ENCODE measurements around the gene EEF1A2.

Gene EEF1A2

DNA sequence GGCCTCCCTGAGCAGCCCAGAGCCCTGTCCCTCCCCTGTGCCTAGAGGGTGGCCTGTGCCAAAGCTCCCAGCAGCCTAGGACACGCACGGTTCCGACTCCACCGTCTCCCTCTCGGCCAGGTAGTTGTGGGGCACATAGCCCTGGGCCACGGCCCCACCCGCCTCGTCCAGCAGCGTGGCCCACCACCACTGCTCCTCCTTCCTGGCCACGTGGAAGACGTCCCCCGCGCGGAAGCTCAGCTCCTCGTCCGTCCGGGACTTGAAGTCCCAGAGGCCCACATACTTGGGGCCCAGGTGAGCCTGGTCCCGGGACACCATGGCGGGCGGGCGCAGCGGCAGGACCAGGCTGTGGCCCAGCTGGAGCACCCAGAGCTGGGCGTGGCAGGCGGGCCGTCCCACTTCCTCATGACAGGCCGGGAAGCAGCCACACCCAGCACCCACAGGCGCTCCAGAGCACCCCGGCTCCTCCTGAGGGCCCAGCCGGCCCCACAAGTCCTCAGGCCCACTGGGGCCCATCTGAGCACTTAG lies 38.2 kb upstream of the EEF1A2 start, which contains the start of gene PTK6:
TSS of gene PTK6 (minus strand) at position 380 of the 528 bp plus-strand sequence. CDS start at position 318, 62 bp downstream.
- DNase-seq, result peak; percentile 51 to 52

DNA sequence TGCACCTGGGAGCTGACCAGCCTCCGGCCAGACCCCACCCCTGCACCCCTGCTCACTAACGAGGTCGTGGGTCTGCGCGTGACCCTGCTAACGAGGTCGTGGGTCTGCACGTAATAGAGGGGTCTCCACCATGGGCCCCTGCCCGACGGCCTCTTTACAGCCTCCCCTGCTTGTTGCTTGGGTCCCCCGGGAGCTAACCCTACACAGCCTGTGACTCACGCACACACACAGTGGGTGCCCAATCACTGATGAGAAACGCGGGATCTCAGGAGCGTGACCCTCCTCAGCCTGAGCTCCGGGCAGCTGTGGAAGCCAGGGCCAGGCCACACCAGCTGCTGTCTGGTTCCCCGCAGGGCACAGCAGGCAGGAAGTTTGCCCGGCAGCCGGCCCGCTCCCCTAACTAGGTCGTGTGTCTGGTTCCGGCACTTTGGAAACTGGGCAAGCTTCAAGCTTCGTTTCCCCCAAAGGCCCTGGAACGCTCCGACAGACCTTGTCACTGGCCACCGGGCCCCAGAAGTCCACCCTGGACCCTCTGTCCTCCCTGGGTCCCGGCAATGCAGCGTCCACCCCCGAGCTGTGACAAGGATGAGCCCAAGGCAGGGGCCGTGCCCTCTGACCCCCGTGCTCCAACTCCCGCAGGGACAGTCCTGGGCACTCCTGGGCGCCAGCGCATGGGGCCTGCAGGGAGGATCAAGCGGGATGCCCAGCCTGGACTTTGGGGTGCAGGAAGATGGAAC lies 37.5 kb upstream of the EEF1A2 start:
- DNase-seq, result no peak

DNA sequence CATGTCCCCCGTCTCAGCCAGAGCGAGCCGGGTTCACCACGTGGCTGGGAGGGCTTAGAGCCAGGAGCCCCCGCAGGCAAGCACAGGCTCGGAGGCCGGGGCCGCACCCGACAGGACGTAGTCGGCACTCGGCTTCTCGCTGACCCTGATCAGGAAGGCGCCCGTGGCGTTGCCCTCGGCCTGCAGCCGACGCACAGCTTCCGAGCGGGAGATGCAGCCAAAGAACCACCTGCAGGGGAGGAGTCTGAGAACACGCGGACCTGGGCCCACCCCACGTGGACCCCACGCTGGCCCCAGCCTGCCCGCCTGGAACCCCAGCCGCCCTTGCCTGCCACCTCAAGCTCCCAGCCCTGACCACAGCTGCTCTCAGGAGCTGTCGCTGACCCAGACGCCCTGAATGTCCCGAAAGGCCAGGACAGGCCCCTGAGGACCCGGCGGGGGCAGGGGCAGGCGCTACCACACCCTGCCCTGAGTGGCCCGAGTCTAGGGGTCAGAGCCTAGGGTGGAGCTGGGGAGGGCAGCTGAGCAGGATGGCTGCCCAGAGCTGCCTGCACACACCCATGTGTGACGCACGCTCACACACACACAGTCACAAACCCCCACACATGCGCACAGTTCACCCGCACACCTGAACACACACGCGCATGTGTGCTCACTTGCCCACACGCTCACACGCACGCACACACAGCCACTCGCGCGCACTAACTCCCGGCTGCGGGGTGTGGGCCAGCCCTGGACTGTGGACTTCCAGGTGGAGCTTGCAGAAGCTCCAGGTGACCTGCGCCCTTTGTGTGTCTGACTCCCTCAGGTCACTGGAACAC lies 36.2 kb upstream of the EEF1A2 start:
- no peak for DNase-seq

DNA sequence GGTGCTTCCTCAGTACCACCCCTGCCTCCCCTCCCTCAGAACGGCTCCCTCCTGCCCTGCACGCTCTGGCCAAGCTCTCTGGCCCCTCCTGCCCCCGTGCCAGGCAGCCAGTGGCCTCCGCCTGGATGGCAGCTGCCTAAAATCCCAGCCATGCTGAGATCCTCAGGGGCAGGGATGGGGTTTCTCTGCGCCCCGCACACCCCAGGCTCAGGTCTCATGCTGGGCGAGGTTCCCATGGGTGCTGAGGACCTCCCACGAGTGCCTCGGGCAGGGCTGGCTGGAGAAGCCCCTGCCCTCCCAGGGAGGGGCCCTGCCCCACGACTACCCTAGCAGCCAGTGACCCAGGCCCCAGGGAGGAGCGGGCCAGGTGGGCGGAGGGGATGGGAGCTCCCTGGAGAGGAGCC lies 35.5 kb upstream of the EEF1A2 start:
- no peak for DNase-seq

DNA sequence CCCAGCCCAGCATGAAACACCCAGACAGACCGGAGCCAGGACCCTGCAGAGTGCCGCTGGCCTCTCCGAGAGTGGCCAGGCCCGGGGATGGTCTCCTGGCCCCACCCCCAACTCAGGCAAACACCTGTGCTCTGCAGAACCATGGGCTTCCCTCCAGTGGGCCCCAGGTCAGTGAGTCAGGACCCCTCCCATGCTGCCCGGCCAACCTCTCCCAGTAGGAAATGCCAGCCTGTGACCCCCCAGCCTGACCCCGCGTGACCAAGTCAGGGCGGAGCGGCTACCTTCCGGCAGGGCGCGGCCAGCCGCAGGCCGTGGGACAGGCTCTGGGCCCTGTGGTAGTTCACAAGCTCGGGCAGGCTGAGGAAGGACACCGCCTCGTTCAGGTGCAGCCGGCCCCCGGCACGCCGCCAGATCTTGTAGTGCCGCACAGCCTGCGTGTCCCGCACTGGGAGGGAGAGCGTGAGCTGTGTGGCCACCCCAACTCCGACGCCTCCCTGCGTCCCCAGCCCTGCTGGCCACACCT lies 35.0 kb upstream of the EEF1A2 start:
- DNase-seq, result no peak

DNA sequence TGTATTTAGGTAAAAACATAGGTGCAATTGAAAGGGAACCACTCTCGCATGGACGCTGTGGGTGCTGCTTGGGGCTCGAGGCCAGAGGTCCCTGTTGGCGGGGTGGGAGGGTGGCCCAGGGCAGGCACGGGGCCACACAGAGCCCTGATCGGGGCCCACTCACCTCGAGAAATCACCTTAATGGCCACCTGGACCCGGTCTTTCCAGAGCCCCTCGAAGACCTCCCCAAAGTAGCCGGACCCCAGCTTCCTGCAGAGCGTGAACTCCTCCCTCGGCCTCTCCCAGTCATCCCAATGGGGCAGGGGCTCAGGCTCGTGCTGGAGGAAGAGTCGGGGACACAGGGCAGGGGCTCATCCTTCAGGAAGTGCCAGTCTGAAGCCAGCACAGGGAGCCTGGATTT lies 34.5 kb upstream of the EEF1A2 start:
- no peak for DNase-seq

DNA sequence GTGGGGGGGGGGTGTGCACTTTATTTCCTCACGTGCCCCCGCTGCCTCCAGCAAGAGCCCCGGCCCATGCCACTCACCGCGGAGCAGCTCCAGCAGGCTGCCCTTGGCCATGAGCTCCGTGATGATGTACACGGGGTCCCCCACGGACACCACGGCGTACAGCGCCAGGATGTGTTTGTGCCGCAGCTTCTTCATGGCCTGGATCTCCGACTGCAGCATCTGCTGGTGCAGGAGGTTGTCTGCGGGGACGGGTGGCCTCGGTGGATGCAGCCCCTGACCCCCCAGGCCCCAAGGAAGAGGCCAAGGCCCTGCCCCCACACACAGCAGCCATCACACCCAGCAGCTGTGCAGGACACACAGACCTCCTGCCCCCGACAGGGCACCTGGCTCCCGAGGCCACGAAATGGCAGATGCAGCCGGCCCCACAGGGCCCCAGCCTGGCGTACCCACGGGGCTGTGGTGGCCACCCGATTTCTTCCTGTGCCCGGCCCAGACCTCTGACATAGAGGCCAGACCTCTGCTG lies 33.6 kb upstream of the EEF1A2 start:
- no peak for DNase-seq

DNA sequence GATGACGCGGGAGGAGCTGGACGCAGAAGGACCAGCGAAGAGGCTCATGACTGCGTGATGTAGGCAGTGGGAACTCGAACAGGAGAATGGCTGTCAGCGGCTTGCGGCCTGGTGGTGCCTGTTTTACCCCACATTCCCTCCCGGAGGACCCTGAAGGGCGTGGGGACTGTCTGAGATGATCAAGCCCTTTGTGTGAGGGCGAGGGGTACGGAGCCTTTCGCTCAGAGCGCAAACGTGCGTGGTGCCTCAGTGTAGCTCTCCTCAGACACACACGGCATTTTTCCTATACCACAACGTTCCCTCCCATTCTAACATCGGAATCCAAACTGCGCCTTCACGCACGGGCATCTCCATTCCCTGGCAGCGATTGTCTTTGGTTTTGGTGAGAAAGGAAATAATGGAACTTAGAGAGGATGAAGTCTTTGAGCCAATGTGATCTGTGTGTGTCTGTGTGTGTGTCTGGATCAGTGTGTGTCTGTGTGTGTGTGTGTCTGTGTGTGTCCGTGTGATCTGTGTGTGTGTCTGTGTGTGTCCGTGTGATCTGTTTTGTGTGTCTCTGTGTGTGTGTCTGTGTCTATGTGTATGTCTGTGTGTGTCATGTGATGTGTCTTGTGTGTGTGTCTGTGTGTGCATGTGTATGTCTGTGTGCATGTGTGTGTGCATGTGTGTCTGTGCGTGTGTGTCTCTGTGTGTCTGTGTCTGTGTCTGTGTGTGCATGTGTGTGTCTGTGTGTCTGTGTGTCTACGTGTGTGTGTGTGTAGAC lies 33.0 kb upstream of the EEF1A2 start:
- DNase-seq, result no peak

DNA sequence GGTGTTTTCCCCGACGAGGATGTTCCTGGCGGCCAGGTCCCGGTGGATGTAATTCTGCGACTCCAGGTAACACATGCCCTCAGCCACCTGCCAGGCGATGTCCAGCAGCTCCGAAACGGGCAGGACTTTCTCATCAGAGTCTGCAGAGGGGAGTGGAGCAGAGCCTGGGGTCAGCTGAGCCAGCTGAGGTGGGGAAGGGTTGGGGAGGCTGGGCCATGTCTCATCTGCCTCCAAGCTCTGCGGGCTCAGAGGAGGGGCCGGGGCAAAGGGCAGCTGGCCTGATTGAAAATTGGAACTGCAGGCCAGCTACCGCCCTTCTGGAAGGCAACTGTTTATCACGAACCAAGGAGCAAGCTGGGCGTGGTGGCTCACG lies 31.9 kb upstream of the EEF1A2 start:
- DNase-seq, result no peak

DNA sequence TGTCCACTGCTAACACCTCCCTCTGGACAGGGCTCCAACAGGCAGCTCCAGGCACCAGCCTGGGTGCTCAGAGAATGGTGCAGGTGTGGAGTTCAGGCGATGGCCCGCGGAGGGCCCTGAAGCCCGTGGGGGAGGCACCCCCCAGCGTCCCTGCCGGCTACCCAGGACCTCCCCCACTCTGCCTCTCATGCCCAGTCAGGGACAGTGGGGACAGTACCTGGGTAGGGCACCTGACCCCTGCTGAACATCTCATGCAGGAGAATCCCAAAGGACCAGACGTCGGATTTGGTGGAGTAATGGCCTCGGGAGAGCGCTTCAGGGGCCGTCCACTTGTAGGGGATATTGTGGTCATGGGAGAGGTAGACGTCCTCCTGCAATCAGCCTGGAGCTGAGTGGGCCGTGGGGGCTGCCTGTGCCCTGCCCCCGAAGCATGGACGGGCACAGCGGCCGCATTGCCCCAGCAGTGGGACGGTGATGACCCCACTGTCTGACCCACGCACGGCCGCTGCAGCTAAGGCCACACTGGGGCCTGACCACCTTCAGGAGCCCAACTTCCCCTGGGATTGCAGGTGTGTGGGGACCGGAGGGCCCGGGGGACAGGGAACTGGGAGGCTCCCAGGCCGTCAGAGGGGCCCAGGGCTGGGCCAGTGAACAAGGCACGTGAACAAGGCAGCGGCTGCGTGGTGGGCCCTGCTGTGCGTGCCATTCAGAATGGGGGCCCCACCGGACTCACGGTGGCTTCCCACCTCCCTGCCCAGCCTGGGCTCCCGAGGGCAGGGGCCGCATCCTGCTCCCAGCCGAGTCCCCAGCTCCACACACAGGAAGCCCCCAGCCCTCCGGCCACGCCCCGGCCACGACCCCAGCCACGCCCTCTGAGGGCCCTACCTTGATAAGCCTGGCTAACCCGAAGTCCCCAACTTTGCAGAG lies 31.2 kb upstream of the EEF1A2 start:
- no peak for DNase-seq

DNA sequence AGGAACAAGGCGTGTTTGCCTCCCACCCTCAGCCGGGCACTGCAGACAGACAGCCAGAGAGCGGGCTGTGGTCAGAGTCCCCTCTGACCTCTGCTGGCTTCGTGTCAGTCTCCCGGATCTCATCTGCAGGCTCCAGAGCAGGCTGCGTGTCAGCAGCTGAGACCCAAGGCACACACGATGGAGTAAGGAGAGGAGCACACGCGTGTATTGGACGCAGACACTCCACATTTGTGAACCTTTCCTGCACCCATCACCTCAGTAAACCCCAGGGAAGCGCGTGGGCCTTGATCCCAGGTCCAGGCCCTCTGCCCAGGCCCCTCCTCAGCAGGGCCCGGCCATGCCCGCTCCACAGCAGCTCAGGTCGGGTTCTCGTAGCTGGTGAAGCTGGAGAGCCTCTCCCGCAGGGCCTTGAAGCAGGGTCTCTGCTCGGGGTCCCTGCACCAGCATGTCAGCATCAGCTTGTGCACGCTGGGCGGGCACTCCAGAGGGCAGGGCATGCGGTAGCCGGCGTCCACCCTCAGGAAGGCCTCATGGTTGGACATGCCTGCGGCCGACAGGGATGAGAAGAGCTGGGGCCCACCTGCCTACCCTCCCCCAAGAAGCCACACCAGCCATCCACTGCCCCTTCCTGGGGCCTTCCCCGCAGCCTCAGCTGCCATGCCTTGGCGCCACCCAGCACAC lies 30.4 kb upstream of the EEF1A2 start:
- no peak for DNase-seq

DNA sequence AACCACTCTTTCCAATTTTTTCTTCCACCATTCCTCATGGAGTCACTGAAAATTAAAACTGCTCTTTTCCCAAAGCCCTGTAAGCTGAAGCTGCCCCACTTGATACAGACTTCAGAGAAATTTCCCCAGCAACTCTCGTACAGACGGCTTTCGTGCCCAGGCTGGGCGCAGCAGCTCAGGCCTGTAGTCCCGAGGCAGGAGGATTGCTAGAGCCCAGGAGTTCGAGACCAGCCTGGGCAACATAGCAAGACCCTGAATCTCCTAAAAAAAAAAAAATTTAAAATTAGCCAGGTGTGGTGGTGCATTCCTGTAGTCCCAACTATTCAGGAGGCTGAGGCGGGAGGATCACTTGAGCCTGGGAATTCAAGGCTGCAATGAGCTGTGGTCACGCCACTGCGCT lies 28.3 kb upstream of the EEF1A2 start:
- no peak for DNase-seq

DNA sequence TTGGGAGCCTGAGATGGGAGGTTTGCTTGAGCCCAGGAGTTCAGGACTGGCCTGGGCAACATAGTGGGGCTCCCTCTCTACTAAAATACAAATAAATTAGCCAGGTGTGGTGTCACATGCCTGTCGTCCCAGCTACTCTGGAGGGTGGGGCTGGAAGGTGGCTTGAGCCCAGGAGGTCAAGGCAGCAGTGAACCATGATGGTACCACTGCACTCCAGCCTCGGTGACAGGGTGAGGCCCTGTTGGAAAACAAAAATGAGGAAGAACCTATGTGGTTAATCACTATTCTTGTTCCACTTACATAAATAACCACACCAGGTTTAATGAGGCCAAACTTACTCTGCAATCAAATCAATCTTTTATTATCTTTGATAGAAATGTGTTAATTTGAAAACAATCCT lies 27.1 kb upstream of the EEF1A2 start:
- no peak for DNase-seq

DNA sequence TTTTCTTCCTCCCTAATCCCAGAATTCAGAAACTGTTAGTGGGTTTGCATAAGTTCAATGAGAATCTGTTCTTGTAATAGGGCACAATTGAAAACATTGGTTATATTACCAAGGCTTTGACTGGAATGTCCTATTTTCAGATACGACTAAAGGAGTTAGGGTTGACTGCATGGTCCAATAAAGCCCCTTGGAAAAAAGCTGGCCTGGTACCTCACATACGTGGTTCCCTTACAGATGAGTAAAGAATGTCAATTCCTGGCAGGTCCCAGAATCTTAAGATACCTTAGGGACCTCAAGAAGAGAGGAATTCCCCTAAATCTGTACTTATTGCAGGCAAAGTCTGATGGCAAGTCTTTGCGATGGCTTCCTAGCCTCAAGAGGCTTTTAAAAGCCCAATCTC lies 26.3 kb upstream of the EEF1A2 start:
- DNase-seq, result no peak

DNA sequence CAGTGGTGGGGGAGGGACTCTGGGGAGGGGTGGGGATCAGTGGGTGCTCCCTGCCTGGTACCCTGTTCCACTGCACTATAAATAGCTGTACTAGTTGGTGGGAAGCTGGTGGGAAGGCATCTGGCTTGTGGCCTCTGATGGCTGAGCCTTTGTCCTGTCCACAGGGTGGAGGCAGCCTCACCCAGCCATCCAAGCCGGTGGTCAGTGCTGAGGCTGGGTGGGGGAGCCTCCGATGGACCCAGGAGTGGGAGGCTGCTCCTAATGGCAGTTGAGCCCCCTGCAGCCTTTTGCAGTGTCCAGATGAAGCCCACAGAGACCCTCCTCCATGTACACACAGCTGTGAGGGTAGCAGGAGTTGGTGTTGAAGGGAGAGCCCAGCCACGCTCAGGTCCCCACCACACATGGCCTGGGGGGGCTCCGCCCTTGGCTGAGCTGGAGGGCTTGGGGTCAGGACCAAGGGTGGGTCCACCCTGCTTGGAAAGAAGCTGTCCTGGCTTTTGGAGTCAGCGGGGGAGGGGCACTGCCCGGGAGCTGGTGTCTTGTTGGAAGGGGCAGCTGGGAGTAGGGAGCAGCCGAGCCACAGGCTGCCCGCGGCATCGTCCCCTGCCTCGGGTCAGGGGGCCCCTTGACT lies 24.2 kb upstream of the EEF1A2 start:
- DNase-seq, result no peak

DNA sequence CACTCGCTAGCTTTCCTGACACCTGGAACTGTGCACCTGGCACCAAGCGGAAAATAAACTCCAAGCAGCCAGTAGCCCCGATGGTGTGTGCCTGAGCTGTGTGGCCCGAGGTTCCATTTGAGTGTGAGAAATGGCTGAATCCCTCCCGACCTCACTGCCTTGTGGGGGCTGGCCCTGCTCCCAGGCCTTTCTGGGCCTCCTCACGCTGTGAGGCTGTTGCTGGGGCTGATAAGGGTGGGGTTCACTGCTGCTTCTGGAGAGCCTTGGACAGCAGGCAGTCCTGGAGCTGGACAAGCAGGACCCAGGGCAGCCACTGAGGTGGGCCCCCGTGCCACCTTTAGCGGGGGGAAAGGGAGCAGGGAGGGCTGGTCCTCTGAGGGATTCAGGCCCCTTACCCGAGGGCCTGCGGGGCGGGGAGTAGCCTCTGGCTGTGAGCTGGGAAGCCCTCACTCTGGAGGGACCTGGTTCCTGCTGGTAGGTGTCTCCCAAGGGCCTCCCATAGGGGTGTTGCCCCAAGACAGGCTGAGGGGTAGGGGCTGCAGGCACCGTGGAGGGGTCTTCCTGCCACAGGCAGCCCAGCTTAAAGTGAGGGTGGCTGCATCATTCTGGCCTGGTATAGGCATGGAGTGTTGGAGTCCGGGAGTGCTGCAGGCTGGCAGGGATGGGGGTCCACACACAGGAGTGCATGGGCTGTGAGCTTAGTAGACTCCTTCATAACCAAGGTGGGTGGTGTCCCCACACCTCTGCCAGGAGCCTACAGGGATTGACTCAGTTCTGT lies 23.4 kb upstream of the EEF1A2 start:
- no peak for DNase-seq

DNA sequence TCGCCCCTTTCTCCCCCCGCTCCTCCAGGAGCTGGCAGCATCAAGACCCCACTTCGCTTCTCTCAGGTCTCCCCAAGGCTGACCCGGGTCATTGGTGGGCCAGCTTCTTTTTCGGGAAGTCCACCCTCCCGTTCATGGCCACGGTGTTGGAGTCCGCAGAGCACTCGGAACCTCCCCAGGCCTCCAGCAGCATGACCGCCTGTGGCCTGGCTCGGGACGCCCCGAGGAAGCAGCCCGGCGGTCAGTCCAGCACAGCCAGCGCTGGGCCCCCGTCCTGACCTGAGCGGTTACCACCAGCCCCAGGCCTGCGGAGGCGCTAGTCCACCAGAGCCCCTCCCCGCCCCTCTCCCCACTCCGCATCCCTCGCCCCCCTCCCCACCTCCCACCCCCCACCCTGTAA lies 22.7 kb upstream of the EEF1A2 start:
- no peak for DNase-seq

DNA sequence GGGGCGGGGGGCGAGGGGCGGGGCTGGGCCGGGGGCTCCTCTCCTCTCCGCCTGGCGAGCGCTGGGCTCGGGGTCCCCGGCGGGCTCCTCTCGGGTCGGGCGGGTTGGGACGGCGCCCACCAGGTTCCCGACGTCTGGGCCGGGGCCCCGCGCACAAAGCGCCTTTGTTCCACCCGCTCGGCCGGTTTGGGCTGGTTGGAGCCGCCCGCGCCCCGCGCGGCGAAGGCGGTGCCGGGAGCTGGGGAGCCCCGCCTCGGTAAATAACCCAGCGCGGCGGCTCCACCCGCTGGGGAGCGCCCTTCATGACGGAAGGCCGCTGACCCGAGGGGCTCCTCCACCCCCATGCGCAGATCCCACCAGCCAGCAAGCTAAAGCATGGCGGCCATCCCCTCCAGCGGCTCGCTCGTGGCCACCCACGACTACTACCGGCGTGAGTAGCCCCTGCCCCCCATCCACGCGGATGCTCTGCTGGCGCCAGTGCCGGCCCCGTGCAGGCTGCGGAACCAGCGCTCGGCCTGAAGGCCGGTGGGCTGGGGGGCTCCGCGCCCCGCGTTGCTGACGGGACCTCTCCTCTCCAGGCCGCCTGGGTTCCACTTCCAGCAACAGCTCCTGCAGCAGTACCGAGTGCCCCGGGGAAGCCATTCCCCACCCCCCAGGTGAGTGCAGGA lies 22.2 kb upstream of the EEF1A2 start:
- DNase-seq, result peak; percentile 44 to 54

DNA sequence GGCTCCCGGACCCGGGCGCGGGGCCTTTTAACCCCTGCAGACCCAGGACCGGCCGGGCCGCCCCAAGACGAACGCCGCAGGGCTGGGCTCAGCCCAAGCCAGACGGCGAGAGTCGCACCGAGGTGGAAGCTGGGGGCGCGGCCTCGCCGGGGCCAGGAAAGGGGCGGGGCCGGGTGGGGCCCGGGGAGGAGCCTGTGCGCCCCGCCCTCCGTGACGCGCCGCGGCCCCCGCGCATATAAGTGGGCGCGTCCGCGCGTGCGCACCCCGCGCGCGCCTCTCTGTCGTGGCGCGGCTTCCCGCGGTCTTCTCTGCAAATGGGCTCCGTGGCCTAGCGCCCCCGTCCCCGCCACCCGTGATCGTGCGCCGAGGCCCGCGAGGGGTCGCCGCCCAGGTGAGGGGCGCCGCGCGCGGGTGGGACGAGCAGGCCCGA lies 21.6 kb upstream of the EEF1A2 start, which contains the start of gene PPDPF:
TSS of gene PPDPF (plus strand) at position 262 of the 430 bp plus-strand sequence. CDS start 544 bp downstream, outside the sequence.
- peak; percentile 43 to 47 for DNase-seq

All from AML-193 (cell line).